KOPT-K1 (cell line): ENCODE results near the gene MYO5B.

Experiments
- H3K27ac ChIP-seq: fragments of 200-600 bp; sonication (generic); 2 replicates; pipeline ENCODE4 v1.5.1; 2016; ENCODE audit warnings: antibody characterized with exemption, mild to moderate bottlenecking, low read depth, low read length; ENCODE audit not compliant: poor library complexity, severe bottlenecking
- H3K36me3 ChIP-seq: fragments of 200-600 bp; sonication (generic); 2 replicates; pipeline ENCODE4 v1.5.1; 2017; ENCODE audit warnings: antibody characterized with exemption, mild to moderate bottlenecking, low read length, moderate library complexity; ENCODE audit not compliant: insufficient read depth
- H3K9me3 ChIP-seq: fragments of 200-600 bp; sonication (generic); 2 replicates; pipeline ENCODE4 v1.5.1; 2017; ENCODE audit warnings: antibody characterized with exemption, low read length, mild to moderate bottlenecking; ENCODE audit not compliant: insufficient read depth, poor library complexity, severe bottlenecking

MYO5B gene

GRCh38 chr18:50195689-50196088 lies 742 bp upstream of the MYO5B start:
- Histone ChIP-seq H3K9me3 (peaks cover 8% of the 10 kb centered on the region), H3K27ac (no peak overlapping the region), H3K36me3 (no peaks in the 10 kb centered on the region)

GRCh38 chr18:50193796-50194630 lies 934 bp downstream of the MYO5B start:
- Histone ChIP-seq H3K27ac (no peak overlapping the region), H3K9me3 (peaks cover 8% of the 10 kb centered on the region), H3K36me3 (no peaks in the 10 kb centered on the region)

GRCh38 chr18:50192995-50193795 lies 1.8 kb downstream of the MYO5B start:
- Histone ChIP-seq H3K27ac (no peak overlapping the region), H3K36me3 (no peaks in the 10 kb centered on the region), H3K9me3 (peaks cover 8% of the 10 kb centered on the region)

GRCh38 chr18:50190926-50191325 lies 4.0 kb downstream of the MYO5B start:
- Histone ChIP-seq H3K9me3 (peaks cover 7% of the 10 kb centered on the region), H3K36me3 (no peaks in the 10 kb centered on the region), H3K27ac (no peak overlapping the region)

- peaks cover under 1% of the 10 kb centered on the region for H3K9me3 ChIP-seq
- no peaks in the 10 kb centered on the region for H3K36me3 ChIP-seq
- no peak overlapping the region for H3K27ac ChIP-seq
Measured at GRCh38 chr18:50190236-50190635, 4.7 kb downstream of the MYO5B start.

GRCh38 chr18:50189160-50189559 lies 5.8 kb downstream of the MYO5B start:
- H3K9me3 ChIP-seq = no peaks in the 10 kb centered on the region
- no peaks in the 10 kb centered on the region for H3K36me3 ChIP-seq
- H3K27ac ChIP-seq = no peak overlapping the region

GRCh38 chr18:50188652-50189051 lies 6.3 kb downstream of the MYO5B start:
- no peak overlapping the region for H3K27ac ChIP-seq
- H3K36me3 ChIP-seq = no peaks in the 10 kb centered on the region
- no peaks in the 10 kb centered on the region for H3K9me3 ChIP-seq

GRCh38 chr18:50187659-50188058 lies 7.3 kb downstream of the MYO5B start:
- H3K27ac ChIP-seq = no peak overlapping the region
- H3K36me3 ChIP-seq = no peaks in the 10 kb centered on the region
- no peaks in the 10 kb centered on the region for H3K9me3 ChIP-seq

- H3K27ac ChIP-seq = no peak overlapping the region
- H3K36me3 ChIP-seq = no peaks in the 10 kb centered on the region
- H3K9me3 ChIP-seq = no peaks in the 10 kb centered on the region
Measured at GRCh38 chr18:50186385-50186784, 8.6 kb downstream of the MYO5B start.

- Histone ChIP-seq H3K27ac (no peak overlapping the region), H3K9me3 (no peaks in the 10 kb centered on the region), H3K36me3 (no peaks in the 10 kb centered on the region)
Measured at GRCh38 chr18:50183556-50183955, 11.4 kb downstream of the MYO5B start.

GRCh38 chr18:50182511-50182910 lies 12.4 kb downstream of the MYO5B start:
- Histone ChIP-seq H3K36me3 (no peaks in the 10 kb centered on the region), H3K9me3 (no peaks in the 10 kb centered on the region), H3K27ac (no peak overlapping the region)

- Histone ChIP-seq H3K9me3 (no peaks in the 10 kb centered on the region), H3K36me3 (no peaks in the 10 kb centered on the region), H3K27ac (no peak overlapping the region)
Measured at GRCh38 chr18:50181590-50181989, 13.4 kb downstream of the MYO5B start.

- Histone ChIP-seq H3K27ac (no peak overlapping the region), H3K36me3 (no peaks in the 10 kb centered on the region), H3K9me3 (no peaks in the 10 kb centered on the region)
Measured at GRCh38 chr18:50179465-50179864, 15.5 kb downstream of the MYO5B start.

GRCh38 chr18:50177294-50177992 lies 17.5 kb downstream of the MYO5B start:
- no peaks in the 10 kb centered on the region for H3K9me3 ChIP-seq
- no peak overlapping the region for H3K27ac ChIP-seq

GRCh38 chr18:50172367-50172766 lies 22.6 kb downstream of the MYO5B start:
- no peaks in the 10 kb centered on the region for H3K36me3 ChIP-seq
- no peaks in the 10 kb centered on the region for H3K9me3 ChIP-seq
- H3K27ac ChIP-seq = no peak overlapping the region

More at GRCh38 chr18:50177294-50177992, 17.5 kb downstream of the MYO5B start:
- H3K36me3 ChIP-seq = no peaks in the 10 kb centered on the region
